Left ventricle myocardium superior (tissue), 1 donor: Measurements from ENCODE around the gene ADGRB2. TPM values are rescaled to one million over a fixed set of nuclear protein-coding genes. Genes with fewer than 3 reads are reported as not detected.

Source experiments
- ATAC-seq: fragments of 200-7000 bp; cut with Tn5 transposase; one replicate; pipeline ENCODE4 v1.9.1; 2020; ENCODE audit warnings: mild to moderate bottlenecking, moderate library complexity
- DNase-seq: peaks from one replicate; pipeline ENCODE4 v3.0.0-alpha.2; 2020
- intact Hi-C: fragments of 100-400 bp; cut with micrococcal nuclease; formaldehyde crosslinking; loops from one replicate; pipeline ENCODE4 v1.11.0; 2022
- microRNA-seq: library from miRNA; unstranded; fragments of <30 nt; microRNA quantifications from one replicate; pipeline ENCODE4 v1.2.0, GENCODE V29; 2020; ENCODE audit warnings: borderline number of aligned reads
- total RNA-seq: library from RNA; stranded (reverse); fragmentation: NEBNext Ultra II Directional; extraction: Animal tissue kit (Norgen Biotek cat#: 25700); gene quantifications from one replicate; pipeline ENCODE4 v1.2.1, GENCODE V29; 2021
- donor health status: DM: no; HTN: yes; CAD: no; lungs with severe emphysema.

Gene ADGRB2
- total RNA-seq, 1 donor from 2014 or later: 10.0 TPM

- intact Hi-C loops: no loop called here
- no peak for ATAC-seq
- no peak for DNase-seq
Observed at GRCh38 chr1:31677401-31677800, 86.7 kb downstream of the ADGRB2 start.

Small RNAs within 50 kb of the gene (microRNA-seq; reads per million reads assigned to microRNA genes)
- not detected for gene MIR4254

Other genes starting within 250 kb of the ADGRB2 start
- 274 TPM for gene TINAGL1, start 187.8 kb downstream of the ADGRB2 start, total RNA-seq
- gene HCRTR1, start 146.7 kb downstream of the ADGRB2 start, total RNA-seq: 0.67 TPM
- gene PEF1, start 119.5 kb downstream of the ADGRB2 start, total RNA-seq: 34.1 TPM
- 16.1 TPM for gene COL16A1, start 60.3 kb downstream of the ADGRB2 start, total RNA-seq
- not detected for gene SPOCD1, start 51.7 kb upstream of the ADGRB2 start, total RNA-seq
- 252 TPM for gene PTP4A2, start 174.0 kb upstream of the ADGRB2 start, total RNA-seq
- 61.7 TPM for gene KHDRBS1, start 249.5 kb upstream of the ADGRB2 start, total RNA-seq